22Rv1 (cell line): ENCODE measurements around the gene PEX1.
"Not testable (repeated sequence)": the region's sequence is repeated elsewhere in the genome, so short reads cannot be mapped to it uniquely, and the experiment has no call there.

ENCODE experiments used
- ZFX ChIP-seq: fragments of 450-650 bp; IDR thresholded peaks from 2 replicates; pipeline ENCODE4 v1.6.1; 2017; ENCODE audit warnings: antibody characterized with exemption, borderline replicate concordance
- TF ChIP-seq, protein P1 (sequence below): fragments of 450-650 bp; IDR thresholded peaks from 2 replicates; pipeline ENCODE4 v1.5.1; 2017; ENCODE audit warnings: mild to moderate bottlenecking

DNA sequence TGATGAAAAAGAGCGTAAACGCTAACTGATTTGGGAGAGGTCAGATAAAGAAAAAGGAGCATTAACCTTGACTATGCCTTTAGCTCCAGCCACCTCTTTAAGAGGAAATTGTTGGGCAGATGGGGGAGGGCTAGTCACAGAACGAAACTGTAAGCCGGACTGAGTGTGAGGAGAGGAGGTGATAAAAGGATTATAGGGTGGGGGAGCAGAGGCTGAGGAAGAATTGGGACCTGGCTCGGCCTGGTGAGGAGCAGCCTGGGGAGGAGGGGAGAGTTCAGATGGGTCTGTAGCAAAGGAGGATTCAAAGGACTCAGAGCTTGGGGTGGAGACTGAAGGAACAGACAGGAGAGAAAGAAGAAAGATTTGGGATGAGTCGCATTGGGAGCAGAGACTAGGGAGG is 44.7 kb downstream of the PEX1 start:
- TF ChIP-seq, protein P1, sequence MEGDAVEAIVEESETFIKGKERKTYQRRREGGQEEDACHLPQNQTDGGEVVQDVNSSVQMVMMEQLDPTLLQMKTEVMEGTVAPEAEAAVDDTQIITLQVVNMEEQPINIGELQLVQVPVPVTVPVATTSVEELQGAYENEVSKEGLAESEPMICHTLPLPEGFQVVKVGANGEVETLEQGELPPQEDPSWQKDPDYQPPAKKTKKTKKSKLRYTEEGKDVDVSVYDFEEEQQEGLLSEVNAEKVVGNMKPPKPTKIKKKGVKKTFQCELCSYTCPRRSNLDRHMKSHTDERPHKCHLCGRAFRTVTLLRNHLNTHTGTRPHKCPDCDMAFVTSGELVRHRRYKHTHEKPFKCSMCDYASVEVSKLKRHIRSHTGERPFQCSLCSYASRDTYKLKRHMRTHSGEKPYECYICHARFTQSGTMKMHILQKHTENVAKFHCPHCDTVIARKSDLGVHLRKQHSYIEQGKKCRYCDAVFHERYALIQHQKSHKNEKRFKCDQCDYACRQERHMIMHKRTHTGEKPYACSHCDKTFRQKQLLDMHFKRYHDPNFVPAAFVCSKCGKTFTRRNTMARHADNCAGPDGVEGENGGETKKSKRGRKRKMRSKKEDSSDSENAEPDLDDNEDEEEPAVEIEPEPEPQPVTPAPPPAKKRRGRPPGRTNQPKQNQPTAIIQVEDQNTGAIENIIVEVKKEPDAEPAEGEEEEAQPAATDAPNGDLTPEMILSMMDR: not testable (repeated sequence)
- not testable (repeated sequence) for TF ChIP-seq ZFX
